HEK293 (cell line): ENCODE results near the gene RGS19.
A peak's percentile ranks its signal among the peaks of the same experiment; 100 is the strongest.

ENCODE experiments used
- CTCF ChIA-PET: fragments of 350-600 bp; formaldehyde crosslinking; extraction: SDS; loops from one replicate; lab custom pipeline; 2021; ENCODE audit warnings: antibody characterized with exemption; lab: Yijun Ruan, JAX
- POLR2A ChIA-PET: fragments of 300-600 bp; formaldehyde crosslinking; extraction: SDS; loops from one replicate; lab custom pipeline; 2020; ENCODE audit warnings: antibody characterized with exemption, inconsistent platforms; lab: Yijun Ruan, JAX
- H3K27ac ChIP-seq: fragments of 200-500 bp; sonication (Bioruptor generic); 2 replicates; pipeline ENCODE4 v1.5.1; 2014; ENCODE audit warnings: low read depth, low read length, control low read depth, inconsistent platforms; ENCODE audit errors: extremely low read depth
- H3K36me3 ChIP-seq, 2 experiments: fragments of 200-500 bp in 1 of 2; sonication (Bioruptor generic) in 1 of 2; 1 replicate in 1 of 2; 2 replicates in 1 of 2; pipeline ENCODE4 v1.5.1; 2014 to 2017; ENCODE audit warnings: inconsistent platforms in 2 of 2, low read length in 2 of 2; ENCODE audit not compliant: control insufficient read depth in 2 of 2, insufficient read depth in 1 of 2
- H3K4me1 ChIP-seq: fragments of 200-500 bp; sonication (Bioruptor generic); 2 replicates; pipeline ENCODE4 v1.5.1; 2014; ENCODE audit warnings: mild to moderate bottlenecking, low read length, inconsistent platforms; ENCODE audit not compliant: control insufficient read depth, insufficient read depth
- H3K4me3 ChIP-seq: 2 replicates; pipeline ENCODE4 v1.5.1; 2011; ENCODE audit warnings: low read depth, mild to moderate bottlenecking, control low read depth, low read length, moderate library complexity
- H3K9me3 ChIP-seq: fragments of 200-500 bp; sonication (Bioruptor generic); 2 replicates; pipeline ENCODE4 v1.5.1; 2014; ENCODE audit warnings: low read depth, low read length, inconsistent platforms; ENCODE audit not compliant: control insufficient read depth, insufficient read depth
- GLIS1 ChIP-seq: fragments of 450-650 bp; formaldehyde crosslinking; IDR thresholded peaks from 2 replicates; pipeline ENCODE4 v1.5.1; 2016; ENCODE audit warnings: missing biosample characterization, missing genetic modification characterization
- GLIS2 ChIP-seq: fragments of 450-650 bp; formaldehyde crosslinking; IDR thresholded peaks from 2 replicates; pipeline ENCODE4 v1.5.1; 2016; ENCODE audit warnings: missing biosample characterization, missing genetic modification characterization
- HOXC10 ChIP-seq: sonication (generic); formaldehyde crosslinking; IDR thresholded peaks from 2 replicates; pipeline ENCODE4 v1.8.1; 2023; ENCODE audit warnings: mild to moderate bottlenecking, missing genetic modification reagents
- KLF1 ChIP-seq: fragments of 450-650 bp; formaldehyde crosslinking; IDR thresholded peaks from 2 replicates; pipeline ENCODE4 v1.5.1; 2016; ENCODE audit warnings: missing biosample characterization, missing genetic modification characterization
- PATZ1 ChIP-seq: fragments of 450-650 bp; formaldehyde crosslinking; IDR thresholded peaks from 2 replicates; pipeline ENCODE4 v1.5.1; 2016; ENCODE audit warnings: missing biosample characterization, missing genetic modification characterization
- PRDM1 ChIP-seq: fragments of 450-650 bp; formaldehyde crosslinking; IDR thresholded peaks from 2 replicates; pipeline ENCODE4; 2016; ENCODE audit warnings: missing biosample characterization, missing genetic modification characterization
- SP2 ChIP-seq: fragments of 450-650 bp; formaldehyde crosslinking; IDR thresholded peaks from 2 replicates; pipeline ENCODE4 v1.5.1; 2016; ENCODE audit warnings: missing biosample characterization, missing genetic modification characterization
- WT1 ChIP-seq: fragments of 450-650 bp; formaldehyde crosslinking; IDR thresholded peaks from 2 replicates; pipeline ENCODE4 v1.5.1; 2016; ENCODE audit warnings: missing biosample characterization, missing genetic modification characterization
- ZBTB10 ChIP-seq: fragments of 450-650 bp; formaldehyde crosslinking; IDR thresholded peaks from 2 replicates; pipeline ENCODE4 v1.5.1; 2016; ENCODE audit warnings: missing biosample characterization, missing genetic modification characterization
- ZBTB6 ChIP-seq: fragments of 450-650 bp; formaldehyde crosslinking; IDR thresholded peaks from 2 replicates; pipeline ENCODE4 v1.5.1; 2017; ENCODE audit warnings: missing biosample characterization, missing genetic modification characterization
- ZFP69B ChIP-seq: fragments of 450-650 bp; formaldehyde crosslinking; IDR thresholded peaks from 2 replicates; pipeline ENCODE4 v1.5.1; 2016; ENCODE audit warnings: missing biosample characterization, missing genetic modification characterization
- ZIC2 ChIP-seq: fragments of 450-650 bp; formaldehyde crosslinking; IDR thresholded peaks from 2 replicates; pipeline ENCODE4 v1.5.1; 2016; ENCODE audit warnings: missing biosample characterization, missing genetic modification characterization
- ZNF19 ChIP-seq: fragments of 450-650 bp; formaldehyde crosslinking; IDR thresholded peaks from 2 replicates; pipeline ENCODE4; 2016; ENCODE audit warnings: missing biosample characterization, missing genetic modification characterization, low read depth
- ZNF214 ChIP-seq: fragments of 450-650 bp; formaldehyde crosslinking; IDR thresholded peaks from 2 replicates; pipeline ENCODE4 v1.5.1; 2017; ENCODE audit warnings: missing biosample characterization, mild to moderate bottlenecking, missing genetic modification characterization, borderline replicate concordance
- ZNF221 ChIP-seq: fragments of 450-650 bp; formaldehyde crosslinking; IDR thresholded peaks from 2 replicates; pipeline ENCODE4 v1.5.1; 2017; ENCODE audit warnings: missing biosample characterization, missing genetic modification characterization, borderline replicate concordance
- ZNF302 ChIP-seq: fragments of 450-650 bp; formaldehyde crosslinking; IDR thresholded peaks from 2 replicates; pipeline ENCODE4 v1.5.1; 2016; ENCODE audit warnings: missing biosample characterization, missing genetic modification characterization, low read depth
- ZNF423 ChIP-seq: fragments of 450-650 bp; formaldehyde crosslinking; IDR thresholded peaks from 2 replicates; pipeline ENCODE4 v1.5.1; 2016; ENCODE audit warnings: missing biosample characterization, missing genetic modification characterization
- ZNF48 ChIP-seq: fragments of 450-650 bp; formaldehyde crosslinking; IDR thresholded peaks from 2 replicates; pipeline ENCODE4 v1.5.1; 2016; ENCODE audit warnings: missing biosample characterization, missing genetic modification characterization
- ZNF529 ChIP-seq: fragments of 450-650 bp; formaldehyde crosslinking; IDR thresholded peaks from 2 replicates; pipeline ENCODE4 v1.5.1; 2017; ENCODE audit warnings: missing genetic modification characterization, missing biosample characterization; ENCODE audit not compliant: insufficient replicate concordance
- TF ChIP-seq, protein P1 (sequence below): fragments of 450-650 bp; formaldehyde crosslinking; IDR thresholded peaks from 2 replicates; pipeline ENCODE4 v1.5.1; 2016; ENCODE audit warnings: missing biosample characterization, missing genetic modification characterization, borderline replicate concordance

RGS19 gene

DNA sequence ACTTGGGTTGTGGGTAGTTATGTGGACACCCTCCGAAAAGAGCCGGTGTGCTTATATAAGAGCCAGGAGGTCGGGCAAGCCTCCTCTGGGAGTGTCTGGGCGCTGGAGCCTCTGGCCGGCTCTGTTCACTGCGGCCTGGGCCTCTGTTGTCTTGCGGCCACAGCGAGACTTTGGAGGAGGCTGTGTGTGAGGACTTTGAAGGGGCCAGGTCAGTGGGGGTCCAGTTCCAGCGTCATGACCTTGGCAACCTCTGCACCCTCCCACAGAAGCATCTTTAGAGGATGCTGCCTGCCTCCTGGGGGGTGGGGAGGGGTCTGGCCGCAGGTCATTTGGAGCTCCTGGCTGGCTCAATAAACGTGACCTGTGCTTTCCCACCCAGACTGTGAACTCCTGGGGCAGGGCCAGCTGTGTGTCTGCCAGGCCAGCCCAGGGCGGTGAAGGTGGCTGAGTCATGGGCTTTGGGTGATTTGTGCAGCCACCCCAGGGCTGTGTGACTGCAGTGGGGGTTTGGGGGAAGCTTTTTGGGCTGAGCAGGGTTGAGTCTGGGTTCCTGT is 15.1 kb downstream of the RGS19 start:
- TF ChIP-seq ZBTB6 (tag by site-specific recombination) (peak; percentile 57; the same call in 1 of the 2 replicates), GLIS2 (tag by site-specific recombination) (peak; percentile 57), ZIC2 (tag by site-specific recombination) (peak; percentile 42), ZBTB10 (tag by site-specific recombination) (no peak; the same call in 1 of the 2 replicates), GLIS1 (tag by site-specific recombination) (peak; percentile 88), ZNF214 (tag by site-specific recombination) (no peak), PATZ1 (tag by site-specific recombination) (0 out of 2 replicates have a peak, but pooled peaks have one; percentile 14)
- H3K9me3 ChIP-seq, result no peaks in the 10 kb centered on the region
- no peaks in the 10 kb centered on the region for H3K36me3 ChIP-seq
- H3K4me3 ChIP-seq, result peak overlapping the region; percentile 80
- ChIA-PET POLR2A (no interaction called here), CTCF (interaction anchor here (0.9 kb wide), 1 partner anchor 56 kb away, joined by 3 read pairs; no protein-coding TSS in a partner anchor)
- H3K27ac ChIP-seq, result no peak overlapping the region
- H3K4me1 ChIP-seq, result no peaks in the 10 kb centered on the region

- H3K4me3 ChIP-seq, result peak overlapping the region; percentile 80
- H3K9me3 ChIP-seq, result no peaks in the 10 kb centered on the region
- peak overlapping the region; percentile 72 for H3K27ac ChIP-seq
- H3K36me3 ChIP-seq, result no peaks in the 10 kb centered on the region
- H3K4me1 ChIP-seq, result no peaks in the 10 kb centered on the region
- ChIA-PET POLR2A (interaction anchor here (0.8 to 1.5 kb wide), 12 partner anchors 8 to 422 kb away, joined by 3 to 16 read pairs (median 5); partner anchors contain the start of genes OPRL1, PRPF6, RGS19 and SAMD10), CTCF (interaction anchor here (1.5 kb wide), 2 partner anchors 12 to 24 kb away, joined by 4 to 5 read pairs; no protein-coding TSS in a partner anchor)
- peak; percentile 26; the same call in 1 of the 2 replicates for TF ChIP-seq KLF1 (tag by site-specific recombination)
- no peak for TF ChIP-seq ZNF19 (tag by site-specific recombination)
- TF ChIP-seq ZNF423 (tag by site-specific recombination), result no peak
- no peak for TF ChIP-seq ZFP69B (tag by site-specific recombination)
- TF ChIP-seq, protein P1, sequence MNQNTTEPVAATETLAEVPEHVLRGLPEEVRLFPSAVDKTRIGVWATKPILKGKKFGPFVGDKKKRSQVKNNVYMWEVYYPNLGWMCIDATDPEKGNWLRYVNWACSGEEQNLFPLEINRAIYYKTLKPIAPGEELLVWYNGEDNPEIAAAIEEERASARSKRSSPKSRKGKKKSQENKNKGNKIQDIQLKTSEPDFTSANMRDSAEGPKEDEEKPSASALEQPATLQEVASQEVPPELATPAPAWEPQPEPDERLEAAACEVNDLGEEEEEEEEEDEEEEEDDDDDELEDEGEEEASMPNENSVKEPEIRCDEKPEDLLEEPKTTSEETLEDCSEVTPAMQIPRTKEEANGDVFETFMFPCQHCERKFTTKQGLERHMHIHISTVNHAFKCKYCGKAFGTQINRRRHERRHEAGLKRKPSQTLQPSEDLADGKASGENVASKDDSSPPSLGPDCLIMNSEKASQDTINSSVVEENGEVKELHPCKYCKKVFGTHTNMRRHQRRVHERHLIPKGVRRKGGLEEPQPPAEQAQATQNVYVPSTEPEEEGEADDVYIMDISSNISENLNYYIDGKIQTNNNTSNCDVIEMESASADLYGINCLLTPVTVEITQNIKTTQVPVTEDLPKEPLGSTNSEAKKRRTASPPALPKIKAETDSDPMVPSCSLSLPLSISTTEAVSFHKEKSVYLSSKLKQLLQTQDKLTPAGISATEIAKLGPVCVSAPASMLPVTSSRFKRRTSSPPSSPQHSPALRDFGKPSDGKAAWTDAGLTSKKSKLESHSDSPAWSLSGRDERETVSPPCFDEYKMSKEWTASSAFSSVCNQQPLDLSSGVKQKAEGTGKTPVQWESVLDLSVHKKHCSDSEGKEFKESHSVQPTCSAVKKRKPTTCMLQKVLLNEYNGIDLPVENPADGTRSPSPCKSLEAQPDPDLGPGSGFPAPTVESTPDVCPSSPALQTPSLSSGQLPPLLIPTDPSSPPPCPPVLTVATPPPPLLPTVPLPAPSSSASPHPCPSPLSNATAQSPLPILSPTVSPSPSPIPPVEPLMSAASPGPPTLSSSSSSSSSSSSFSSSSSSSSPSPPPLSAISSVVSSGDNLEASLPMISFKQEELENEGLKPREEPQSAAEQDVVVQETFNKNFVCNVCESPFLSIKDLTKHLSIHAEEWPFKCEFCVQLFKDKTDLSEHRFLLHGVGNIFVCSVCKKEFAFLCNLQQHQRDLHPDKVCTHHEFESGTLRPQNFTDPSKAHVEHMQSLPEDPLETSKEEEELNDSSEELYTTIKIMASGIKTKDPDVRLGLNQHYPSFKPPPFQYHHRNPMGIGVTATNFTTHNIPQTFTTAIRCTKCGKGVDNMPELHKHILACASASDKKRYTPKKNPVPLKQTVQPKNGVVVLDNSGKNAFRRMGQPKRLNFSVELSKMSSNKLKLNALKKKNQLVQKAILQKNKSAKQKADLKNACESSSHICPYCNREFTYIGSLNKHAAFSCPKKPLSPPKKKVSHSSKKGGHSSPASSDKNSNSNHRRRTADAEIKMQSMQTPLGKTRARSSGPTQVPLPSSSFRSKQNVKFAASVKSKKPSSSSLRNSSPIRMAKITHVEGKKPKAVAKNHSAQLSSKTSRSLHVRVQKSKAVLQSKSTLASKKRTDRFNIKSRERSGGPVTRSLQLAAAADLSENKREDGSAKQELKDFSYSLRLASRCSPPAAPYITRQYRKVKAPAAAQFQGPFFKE (tag by site-specific recombination), result no peak
- TF ChIP-seq ZNF529 (tag by site-specific recombination), result no peak
- peak; percentile 40 for TF ChIP-seq ZIC2 (tag by site-specific recombination)
- no peak for TF ChIP-seq ZNF221 (tag by site-specific recombination)
- no peak for TF ChIP-seq PRDM1 (tag by site-specific recombination)
- TF ChIP-seq HOXC10 (CRISPR knock-in tag), result no peak
- peak; percentile 45; the same call in 1 of the 2 replicates for TF ChIP-seq SP2 (tag by site-specific recombination)
- TF ChIP-seq WT1 (tag by site-specific recombination), result no peak
- TF ChIP-seq ZNF48 (tag by site-specific recombination), result no peak
- no peak for TF ChIP-seq ZNF302 (tag by site-specific recombination)
These were observed 15.8 kb downstream of the RGS19 start for GRCh38 chr20:64063389-64064144.
